DMS114 treated with DMSO at 0.1 percent for 48 hours (cell line): ENCODE results near the gene TRIP13.

Source experiments
- DNase-seq: peaks from one replicate; lab custom pipeline; 2025; ENCODE audit not compliant: unreplicated experiment; lab: John Stamatoyannopoulos, UW

The TRIP13 gene

DNA sequence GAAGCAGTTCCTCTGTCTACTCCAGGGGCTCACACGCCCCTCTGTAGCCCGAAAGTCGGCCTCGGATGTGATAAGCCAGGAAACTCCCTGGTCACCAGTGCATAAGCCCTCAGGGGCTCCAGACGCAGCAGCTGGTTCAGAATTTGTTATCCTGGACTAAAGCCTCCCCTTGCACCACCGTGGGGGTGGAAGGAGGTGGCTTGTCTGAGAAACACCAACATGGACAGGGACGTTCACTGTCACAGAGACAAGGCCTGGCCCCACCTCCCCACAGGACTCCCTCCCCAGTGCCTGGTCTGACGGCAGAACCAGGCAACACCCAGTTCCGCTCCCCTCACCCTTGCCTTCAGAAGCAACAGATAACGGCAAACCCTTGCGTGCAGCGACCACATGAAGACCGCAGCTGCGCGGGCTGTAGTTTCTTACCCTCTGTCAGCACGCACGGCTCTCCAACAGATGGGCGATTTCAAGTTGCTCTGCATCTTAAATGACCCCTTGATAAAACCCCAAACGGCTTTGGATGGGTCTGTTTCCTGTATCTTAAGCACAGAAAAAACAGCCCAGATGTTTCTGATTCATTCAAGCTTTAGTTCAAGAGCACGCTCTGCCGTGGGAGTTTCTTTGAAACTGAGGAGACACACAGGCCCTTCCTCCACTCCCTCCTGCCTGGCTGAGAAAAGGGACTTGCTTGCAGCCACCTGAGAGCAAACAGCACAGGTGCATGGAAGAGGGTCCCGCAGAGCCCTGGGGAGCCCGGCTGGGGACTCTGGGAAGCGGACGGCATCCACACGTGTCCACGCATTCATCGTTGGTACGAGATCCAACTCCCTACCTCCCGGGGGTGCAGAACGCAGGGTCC lies 71.2 kb downstream of the TRIP13 start:
- DNase-seq = no peak

DNA sequence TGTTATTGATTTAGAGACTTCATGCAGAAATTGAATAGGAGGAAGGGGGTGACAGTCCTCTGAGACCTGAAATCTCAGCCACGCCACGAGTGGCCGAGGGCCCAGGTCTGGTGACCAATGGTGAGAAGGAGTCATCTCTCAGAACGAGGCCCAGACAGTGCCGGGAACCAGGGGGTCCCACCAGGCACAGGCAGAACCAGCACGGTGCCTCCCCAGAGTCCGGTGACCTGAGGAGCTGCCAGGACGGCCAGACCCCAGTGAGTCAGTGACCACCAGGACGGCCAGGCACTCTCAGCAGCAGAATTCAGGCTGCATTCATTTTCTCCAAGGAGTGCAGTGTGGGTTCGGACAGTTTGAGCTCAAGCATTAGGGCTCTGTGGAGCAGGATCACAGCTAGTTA lies 72.1 kb downstream of the TRIP13 start:
- DNase-seq = no peak

DNA sequence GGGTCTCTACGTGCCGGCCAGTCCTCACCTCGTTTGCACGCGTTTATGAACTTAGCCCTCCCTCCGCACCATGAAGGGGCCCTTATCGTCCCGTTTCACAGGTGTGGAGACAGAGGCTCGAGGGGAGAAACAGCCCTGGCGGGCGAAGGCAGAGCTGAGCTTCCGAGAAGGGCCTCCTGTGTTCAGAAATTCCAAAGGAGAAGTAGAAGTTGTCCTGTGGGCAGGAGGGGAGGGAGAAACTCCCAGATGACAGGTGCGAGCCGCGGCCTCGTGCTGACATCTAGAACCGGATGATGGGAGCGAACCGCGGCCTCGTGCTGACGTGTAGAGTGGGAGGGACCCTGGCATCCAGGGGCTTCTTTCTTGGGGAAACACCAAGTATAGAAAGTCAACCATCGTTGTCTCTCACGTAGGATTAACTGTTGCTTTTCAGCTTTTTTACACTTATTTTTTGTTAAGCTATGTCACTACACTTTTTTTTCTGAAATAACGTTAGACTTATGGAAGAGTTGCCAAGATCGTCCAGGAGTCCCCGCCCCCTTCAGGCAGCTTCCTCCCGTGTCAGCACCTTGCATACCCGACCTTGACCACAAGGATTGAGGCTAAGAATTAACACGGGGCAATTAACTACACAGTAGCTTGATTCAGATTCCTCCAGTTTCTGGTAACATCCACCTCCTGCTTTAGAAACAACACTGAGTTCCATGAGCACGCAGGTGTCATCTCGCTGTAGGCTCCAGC lies 73.1 kb downstream of the TRIP13 start:
- DNase-seq = no peak

DNA sequence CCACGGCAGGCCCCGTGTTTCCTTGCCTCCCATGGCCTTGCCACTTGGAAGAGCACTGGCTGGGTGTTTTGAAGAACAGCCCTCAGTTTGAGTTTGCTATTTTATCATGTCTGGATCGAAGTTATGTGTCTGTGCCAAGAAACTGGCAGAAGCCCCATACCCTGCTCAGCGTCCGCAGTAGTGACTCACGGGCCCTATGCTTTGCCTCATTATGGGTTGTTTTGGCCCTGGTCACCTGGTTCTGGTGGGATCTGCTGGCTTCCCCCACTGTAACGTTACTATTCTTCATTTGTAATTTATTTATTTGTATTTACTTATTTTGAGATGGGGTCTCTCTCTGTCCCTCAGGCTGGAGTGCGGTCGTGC lies 73.6 kb downstream of the TRIP13 start:
- DNase-seq = no peak

DNA sequence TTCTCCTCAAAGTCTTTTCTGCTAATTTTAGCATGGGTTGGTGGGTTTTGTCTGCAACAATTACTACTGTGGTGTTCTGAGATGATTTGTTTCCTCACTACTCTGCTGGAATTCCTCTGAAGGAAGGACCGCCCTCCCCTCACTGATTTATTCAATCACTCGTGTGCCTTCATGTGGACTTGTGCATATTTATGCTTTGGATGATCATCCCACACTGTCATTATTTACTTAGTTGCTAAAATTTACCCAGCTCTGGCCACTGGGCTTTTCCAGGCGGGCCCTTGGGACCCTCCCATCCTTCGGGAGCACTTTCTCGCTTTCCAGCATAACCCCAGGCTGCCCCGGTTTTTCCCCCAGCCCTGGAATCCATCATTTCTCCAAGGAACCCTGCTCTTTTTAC lies 74.3 kb downstream of the TRIP13 start:
- DNase-seq = no peak
